B cell (primary cell): ENCODE measurements around the gene NELL1.

Source experiments
- CTCF ChIP-seq: fragments of 200-600 bp; IDR thresholded peaks from one replicate; pipeline ENCODE4 v1.8.0; 2022; ENCODE audit warnings: antibody characterized with exemption, mild to moderate bottlenecking
- EZH2 ChIP-seq: IDR thresholded peaks from 2 replicates; pipeline ENCODE4 v1.6.1; 2012; ENCODE audit warnings: borderline replicate concordance, low read depth, mild to moderate bottlenecking, moderate library complexity, low read length; ENCODE audit not compliant: insufficient read depth, poor library complexity, severe bottlenecking

- TF ChIP-seq CTCF (no peak), EZH2 (no peak)
Observed at GRCh38 chr11:20990447-20990846, 321.1 kb downstream of the NELL1 start.
